ENCODE results near the gene UGT8.
A peak's percentile ranks its signal among the peaks of the same experiment; 100 is the strongest.
"Not testable (repeated sequence)": the region's sequence is repeated elsewhere in the genome, so short reads cannot be mapped to it uniquely, and the experiment has no call there.

Gene UGT8

DNA sequence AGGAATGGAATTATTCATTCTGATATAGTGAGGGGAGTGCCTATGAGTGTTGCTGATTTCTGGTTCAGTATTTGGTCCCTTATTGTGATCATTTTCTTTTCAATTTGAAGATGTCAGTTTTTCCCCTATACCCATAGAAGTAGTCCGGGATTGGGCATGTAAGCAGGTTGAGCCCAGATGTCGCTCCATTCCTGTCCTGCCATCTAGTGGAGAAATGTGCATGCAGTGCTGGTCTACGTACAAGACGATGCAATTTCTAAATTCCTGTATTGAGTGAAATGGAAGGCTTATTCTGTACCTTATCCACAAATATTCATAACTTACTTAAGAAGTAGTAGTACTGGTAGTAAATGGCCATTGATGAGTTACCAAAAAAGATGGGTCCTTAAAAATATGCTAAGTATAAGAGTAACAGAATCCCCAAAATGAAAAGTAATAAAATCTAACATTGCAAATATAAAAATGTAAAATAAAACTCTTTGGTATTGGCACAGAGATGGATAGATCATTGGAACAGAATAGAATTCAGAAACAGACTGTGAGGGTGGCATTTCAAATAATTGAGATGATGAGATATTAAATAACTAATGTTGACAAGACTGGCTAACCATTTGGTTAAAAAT, 60.9 kb downstream of the UGT8 start:
- no peak overlapping the region for H3K9ac ChIP-seq (ENCODE audit: low read length)
- no peaks in the 10 kb centered on the region for H3K36me3 ChIP-seq (ENCODE audit: control insufficient read depth, insufficient read depth, low read length, severe bottlenecking)
- no peaks in the 10 kb centered on the region for H3K27me3 ChIP-seq (replicated peaks; ENCODE audit: control insufficient read depth, insufficient read depth, low read length)
- H3K9me3 ChIP-seq (ENCODE audit: control insufficient read depth, low read length): no peaks in the 10 kb centered on the region
- DNase-seq (ENCODE audit: low read depth): peak; percentile 81
- no peak overlapping the region for H3K4me3 ChIP-seq (ENCODE audit: low read length)
- no peaks in the 10 kb centered on the region for H3K4me1 ChIP-seq (ENCODE audit: control insufficient read depth, insufficient read depth, low read length)

DNA sequence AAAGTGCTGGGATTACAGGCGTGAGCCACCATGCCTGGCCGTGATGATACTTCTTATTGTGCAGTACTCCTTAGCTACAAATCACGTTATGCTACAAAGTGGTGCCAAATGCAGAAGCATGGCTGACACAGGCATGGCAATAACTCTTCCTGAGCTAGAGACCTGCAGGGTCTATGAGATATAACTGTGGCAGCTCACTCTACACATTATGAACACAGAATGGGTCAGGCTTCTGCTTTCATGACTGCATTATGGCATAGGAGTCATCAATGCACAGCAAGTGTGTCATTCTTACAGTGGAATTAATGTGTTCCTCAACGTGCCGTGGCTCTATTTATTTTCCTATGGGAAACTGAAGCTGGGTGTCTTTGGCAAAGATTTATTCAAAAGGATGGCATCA, 64.5 kb downstream of the UGT8 start:
- Histone ChIP-seq H3K36me3 (ENCODE audit: control insufficient read depth, insufficient read depth, low read length, severe bottlenecking) (no peaks in the 10 kb centered on the region), H3K9ac (ENCODE audit: low read length) (no peak overlapping the region), H3K4me3 (ENCODE audit: low read length) (no peak overlapping the region), H3K9me3 (ENCODE audit: control insufficient read depth, low read length) (no peaks in the 10 kb centered on the region), H3K4me1 (ENCODE audit: control insufficient read depth, insufficient read depth, low read length) (no peaks in the 10 kb centered on the region), H3K27me3 (replicated peaks; ENCODE audit: control insufficient read depth, insufficient read depth, low read length) (no peaks in the 10 kb centered on the region)
- no peak for DNase-seq (ENCODE audit: low read depth)

DNA sequence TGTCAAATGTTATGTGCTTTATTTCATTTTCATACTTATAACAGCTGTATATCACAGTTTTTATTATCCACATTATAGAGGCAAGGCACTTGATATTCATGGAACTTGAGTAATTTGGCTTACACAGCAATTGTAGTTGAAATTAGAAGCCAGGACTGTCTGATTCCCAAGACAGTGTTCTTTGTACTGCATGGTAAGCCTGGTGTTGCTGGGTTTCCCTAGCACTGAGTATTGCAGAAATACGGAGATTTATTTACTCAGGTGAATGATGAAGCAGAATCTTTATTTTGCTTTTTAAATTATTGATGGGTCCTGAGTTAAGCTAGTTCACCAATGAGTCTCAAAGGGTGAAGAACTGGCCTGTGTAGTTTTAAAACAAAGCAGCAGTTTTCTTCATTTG, 70.0 kb downstream of the UGT8 start:
- Histone ChIP-seq H3K4me3 (ENCODE audit: low read length) (no peak overlapping the region), H3K36me3 (ENCODE audit: control insufficient read depth, insufficient read depth, low read length, severe bottlenecking) (no peaks in the 10 kb centered on the region), H3K9ac (ENCODE audit: low read length) (no peak overlapping the region), H3K9me3 (ENCODE audit: control insufficient read depth, low read length) (no peaks in the 10 kb centered on the region), H3K4me1 (ENCODE audit: control insufficient read depth, insufficient read depth, low read length) (no peaks in the 10 kb centered on the region), H3K27me3 (replicated peaks; ENCODE audit: control insufficient read depth, insufficient read depth, low read length) (no peaks in the 10 kb centered on the region)
- DNase-seq (ENCODE audit: low read depth): no peak

DNA sequence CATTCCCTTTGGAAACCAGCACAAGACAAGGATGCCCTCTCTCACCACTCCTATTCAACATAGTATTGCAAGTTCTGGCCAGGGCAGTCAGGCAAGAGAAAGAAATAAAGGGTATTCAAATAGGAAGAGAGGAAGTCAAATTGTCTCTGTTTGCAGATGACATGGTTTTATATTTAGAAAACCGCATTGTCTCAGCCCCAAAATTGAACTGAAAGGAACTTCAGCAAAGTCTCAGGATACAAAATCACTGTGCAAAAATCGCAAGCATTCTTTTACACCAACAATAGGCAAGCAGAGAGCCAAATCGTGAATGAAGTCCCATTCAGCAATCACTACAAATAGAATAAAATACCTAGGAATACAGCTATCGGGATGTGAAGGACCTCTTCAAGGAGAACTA, 72.1 kb downstream of the UGT8 start:
- not testable (repeated sequence) for DNase-seq (ENCODE audit: low read depth); H3K27me3 ChIP-seq (replicated peaks; ENCODE audit: control insufficient read depth, insufficient read depth, low read length); H3K4me3 ChIP-seq (ENCODE audit: low read length)

DNA sequence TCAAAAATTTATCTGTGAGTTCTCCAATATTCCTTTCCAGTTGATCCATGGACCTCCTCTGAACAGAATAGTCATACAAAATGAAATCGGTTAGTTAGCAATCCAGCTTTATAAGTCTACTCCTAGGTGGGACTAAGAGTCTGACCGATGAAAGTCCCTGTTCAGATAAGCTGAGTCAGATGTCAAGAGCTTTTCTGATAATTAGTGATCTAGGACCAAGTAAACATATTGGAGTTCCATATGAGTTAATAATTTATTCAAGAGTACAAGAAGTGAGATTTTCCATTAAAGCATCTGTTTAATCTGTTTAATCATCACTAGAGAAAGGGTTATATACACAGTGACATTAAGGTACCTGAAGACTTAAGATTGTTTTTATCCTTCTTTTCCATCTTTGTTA, 74.7 kb downstream of the UGT8 start:
- no peak overlapping the region for H3K9ac ChIP-seq (ENCODE audit: low read length)
- no peaks in the 10 kb centered on the region for H3K36me3 ChIP-seq (ENCODE audit: control insufficient read depth, insufficient read depth, low read length, severe bottlenecking)
- H3K4me1 ChIP-seq (ENCODE audit: control insufficient read depth, insufficient read depth, low read length): no peaks in the 10 kb centered on the region
- no peaks in the 10 kb centered on the region for H3K9me3 ChIP-seq (ENCODE audit: control insufficient read depth, low read length)
- no peak overlapping the region for H3K4me3 ChIP-seq (ENCODE audit: low read length)
- no peaks in the 10 kb centered on the region for H3K27me3 ChIP-seq (replicated peaks; ENCODE audit: control insufficient read depth, insufficient read depth, low read length)
- DNase-seq (ENCODE audit: low read depth): no peak

More for the DNA sequence above, 72.1 kb downstream of the UGT8 start:
- H3K36me3 ChIP-seq (ENCODE audit: control insufficient read depth, insufficient read depth, low read length, severe bottlenecking); H3K9me3 ChIP-seq (ENCODE audit: control insufficient read depth, low read length); H3K9ac ChIP-seq (ENCODE audit: low read length); H3K4me1 ChIP-seq (ENCODE audit: control insufficient read depth, insufficient read depth, low read length): not testable (repeated sequence)

DNA sequence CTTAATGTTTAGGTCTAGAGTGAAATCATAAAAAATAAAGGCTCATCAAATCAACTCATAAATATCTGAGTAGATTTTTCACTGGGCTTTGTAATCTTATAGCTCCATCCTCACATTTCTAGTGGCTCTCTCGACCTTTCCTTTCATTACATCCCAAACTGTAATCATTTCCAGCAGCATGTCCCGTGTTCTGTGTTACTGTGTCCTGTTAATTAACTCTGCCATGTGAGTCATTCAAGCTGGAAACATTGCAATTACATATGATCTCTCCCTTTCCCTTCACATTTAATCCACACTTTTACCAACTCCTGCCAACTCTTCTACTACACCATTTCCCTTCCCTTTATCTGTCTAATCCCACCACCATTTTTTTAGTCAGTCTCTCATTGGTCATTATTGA, 75.5 kb downstream of the UGT8 start:
- DNase-seq (ENCODE audit: low read depth): no peak
- Histone ChIP-seq H3K9ac (ENCODE audit: low read length) (no peak overlapping the region), H3K9me3 (ENCODE audit: control insufficient read depth, low read length) (no peaks in the 10 kb centered on the region), H3K4me1 (ENCODE audit: control insufficient read depth, insufficient read depth, low read length) (no peaks in the 10 kb centered on the region), H3K4me3 (ENCODE audit: low read length) (no peak overlapping the region), H3K27me3 (replicated peaks; ENCODE audit: control insufficient read depth, insufficient read depth, low read length) (no peaks in the 10 kb centered on the region), H3K36me3 (ENCODE audit: control insufficient read depth, insufficient read depth, low read length, severe bottlenecking) (no peaks in the 10 kb centered on the region)

DNA sequence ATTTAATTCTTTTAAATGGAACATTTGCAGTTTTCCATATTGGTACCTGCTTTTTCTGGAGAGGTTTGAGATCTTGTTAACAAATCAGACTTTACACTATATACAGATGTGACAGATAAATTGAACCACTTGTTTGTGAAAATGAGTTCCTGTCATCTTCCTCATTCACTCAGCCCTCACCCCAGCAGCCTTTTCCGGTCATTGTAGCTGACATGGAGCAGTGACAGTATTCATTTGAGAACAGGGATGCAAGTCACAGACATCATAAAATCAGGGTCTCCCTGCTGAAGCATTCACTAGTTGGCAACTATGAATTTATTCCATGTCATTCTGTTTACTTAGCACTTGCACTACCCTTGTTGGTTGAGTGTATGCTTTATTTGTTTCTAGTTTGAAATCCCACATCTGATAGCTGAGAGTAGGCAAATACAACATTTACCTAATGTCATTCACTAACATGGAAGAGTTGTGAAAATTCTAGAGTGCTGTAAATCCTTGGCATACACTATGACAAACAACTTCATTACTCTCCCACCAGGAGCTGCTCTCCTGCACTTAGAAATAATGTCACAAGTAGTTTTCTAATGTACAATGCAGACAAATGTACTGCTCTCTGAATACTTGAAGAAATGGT, 78.9 kb downstream of the UGT8 start:
- H3K4me3 ChIP-seq (ENCODE audit: low read length): no peak overlapping the region
- DNase-seq (ENCODE audit: low read depth): no peak
- no peaks in the 10 kb centered on the region for H3K4me1 ChIP-seq (ENCODE audit: control insufficient read depth, insufficient read depth, low read length)
- no peaks in the 10 kb centered on the region for H3K27me3 ChIP-seq (replicated peaks; ENCODE audit: control insufficient read depth, insufficient read depth, low read length)
- no peaks in the 10 kb centered on the region for H3K36me3 ChIP-seq (ENCODE audit: control insufficient read depth, insufficient read depth, low read length, severe bottlenecking)
- no peak overlapping the region for H3K9ac ChIP-seq (ENCODE audit: low read length)
- no peaks in the 10 kb centered on the region for H3K9me3 ChIP-seq (ENCODE audit: control insufficient read depth, low read length)

DNA sequence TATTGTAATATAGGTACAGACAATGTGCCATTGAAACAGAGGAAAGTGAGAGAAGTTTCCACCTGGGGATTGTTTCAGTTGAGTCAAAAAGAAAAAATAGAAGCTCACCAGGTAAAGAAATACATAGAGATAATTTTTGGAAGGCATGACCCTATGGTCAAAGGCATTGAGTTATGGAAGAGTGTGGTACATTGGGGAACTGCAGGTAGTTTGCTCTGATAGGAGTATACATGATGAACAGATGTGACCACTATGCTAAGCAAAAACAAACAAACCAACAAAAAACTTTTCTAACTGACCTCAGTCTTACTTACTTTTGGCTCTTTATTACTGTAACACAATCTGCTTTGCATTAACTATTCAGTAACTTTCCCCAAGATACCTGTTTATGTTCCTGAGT, 85.9 kb downstream of the UGT8 start:
- DNase-seq (ENCODE audit: low read depth): no peak
- no peak overlapping the region for H3K4me3 ChIP-seq (ENCODE audit: low read length)
- no peaks in the 10 kb centered on the region for H3K27me3 ChIP-seq (replicated peaks; ENCODE audit: control insufficient read depth, insufficient read depth, low read length)
- H3K4me1 ChIP-seq (ENCODE audit: control insufficient read depth, insufficient read depth, low read length): no peaks in the 10 kb centered on the region
- H3K9me3 ChIP-seq (ENCODE audit: control insufficient read depth, low read length): no peaks in the 10 kb centered on the region
- no peaks in the 10 kb centered on the region for H3K36me3 ChIP-seq (ENCODE audit: control insufficient read depth, insufficient read depth, low read length, severe bottlenecking)
- H3K9ac ChIP-seq (ENCODE audit: low read length): no peak overlapping the region

DNA sequence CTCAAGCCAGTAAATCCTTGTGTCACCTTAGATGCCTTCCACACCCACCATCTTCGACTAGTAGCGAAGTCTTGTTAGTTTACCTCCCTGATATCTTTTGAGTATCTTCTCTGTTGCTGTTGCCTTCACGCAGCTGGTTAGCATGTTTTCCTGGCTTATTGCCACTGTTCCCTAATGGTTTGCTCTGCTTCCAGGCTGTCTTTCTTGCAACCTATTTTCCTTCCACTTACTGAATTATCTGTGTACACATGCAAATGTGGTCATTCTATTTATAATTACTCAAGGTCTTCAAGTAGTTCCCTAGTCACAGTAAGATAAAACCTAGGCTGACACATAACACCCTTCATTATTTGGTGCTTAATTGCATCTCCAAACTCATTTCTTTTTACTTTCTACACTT, 89.5 kb downstream of the UGT8 start:
- no peaks in the 10 kb centered on the region for H3K4me1 ChIP-seq (ENCODE audit: control insufficient read depth, insufficient read depth, low read length)
- no peak for DNase-seq (ENCODE audit: low read depth)
- no peak overlapping the region for H3K9ac ChIP-seq (ENCODE audit: low read length)
- H3K4me3 ChIP-seq (ENCODE audit: low read length): no peak overlapping the region
- no peaks in the 10 kb centered on the region for H3K9me3 ChIP-seq (ENCODE audit: control insufficient read depth, low read length)
- H3K36me3 ChIP-seq (ENCODE audit: control insufficient read depth, insufficient read depth, low read length, severe bottlenecking): no peaks in the 10 kb centered on the region
- H3K27me3 ChIP-seq (replicated peaks; ENCODE audit: control insufficient read depth, insufficient read depth, low read length): no peaks in the 10 kb centered on the region

DNA sequence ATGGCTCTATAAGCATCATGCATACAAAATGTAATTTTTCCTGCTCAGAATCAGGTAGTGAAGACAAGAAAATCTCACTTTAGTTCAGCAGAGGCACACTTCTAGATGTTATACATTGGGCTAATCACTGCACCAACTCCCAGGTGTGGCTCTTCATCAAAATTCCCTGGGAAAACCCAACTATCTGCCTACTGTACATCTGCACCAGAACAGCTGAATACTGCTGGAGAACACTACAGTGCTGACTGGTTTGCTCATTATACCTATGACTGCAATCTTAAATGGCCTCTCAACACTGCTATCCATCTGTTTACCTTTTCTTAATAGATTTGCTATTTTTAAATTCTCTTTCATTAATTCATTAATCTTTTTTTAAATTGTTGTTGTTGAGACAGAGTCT, 92.0 kb downstream of the UGT8 start:
- no peak overlapping the region for H3K9ac ChIP-seq (ENCODE audit: low read length)
- no peaks in the 10 kb centered on the region for H3K27me3 ChIP-seq (replicated peaks; ENCODE audit: control insufficient read depth, insufficient read depth, low read length)
- no peak overlapping the region for H3K4me3 ChIP-seq (ENCODE audit: low read length)
- no peaks in the 10 kb centered on the region for H3K9me3 ChIP-seq (ENCODE audit: control insufficient read depth, low read length)
- DNase-seq (ENCODE audit: low read depth): no peak
- H3K36me3 ChIP-seq (ENCODE audit: control insufficient read depth, insufficient read depth, low read length, severe bottlenecking): no peaks in the 10 kb centered on the region
- no peaks in the 10 kb centered on the region for H3K4me1 ChIP-seq (ENCODE audit: control insufficient read depth, insufficient read depth, low read length)

DNA sequence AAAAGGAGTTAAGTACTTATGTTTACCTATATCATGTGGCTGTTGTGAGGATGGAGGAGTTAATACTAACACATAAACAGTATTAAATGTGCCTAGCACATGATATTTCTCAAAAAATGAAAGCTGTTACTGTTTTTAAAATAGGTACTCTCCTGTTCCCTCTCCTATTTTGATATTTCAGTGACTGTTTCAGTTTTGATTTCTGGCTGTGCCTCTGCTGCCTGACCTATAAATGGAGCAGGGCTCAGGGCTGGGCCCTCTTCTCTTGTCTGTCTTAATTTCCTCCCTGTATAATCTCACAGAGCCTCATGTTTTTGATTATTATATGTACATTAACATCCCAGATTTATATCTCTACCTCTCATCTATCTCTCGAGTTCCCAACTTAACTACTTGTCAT, 93.3 kb downstream of the UGT8 start:
- Histone ChIP-seq H3K9ac (ENCODE audit: low read length) (no peak overlapping the region), H3K27me3 (replicated peaks; ENCODE audit: control insufficient read depth, insufficient read depth, low read length) (no peaks in the 10 kb centered on the region), H3K36me3 (ENCODE audit: control insufficient read depth, insufficient read depth, low read length, severe bottlenecking) (no peaks in the 10 kb centered on the region), H3K4me3 (ENCODE audit: low read length) (no peak overlapping the region), H3K9me3 (ENCODE audit: control insufficient read depth, low read length) (no peaks in the 10 kb centered on the region), H3K4me1 (ENCODE audit: control insufficient read depth, insufficient read depth, low read length) (no peaks in the 10 kb centered on the region)
- no peak for DNase-seq (ENCODE audit: low read depth)

DNA sequence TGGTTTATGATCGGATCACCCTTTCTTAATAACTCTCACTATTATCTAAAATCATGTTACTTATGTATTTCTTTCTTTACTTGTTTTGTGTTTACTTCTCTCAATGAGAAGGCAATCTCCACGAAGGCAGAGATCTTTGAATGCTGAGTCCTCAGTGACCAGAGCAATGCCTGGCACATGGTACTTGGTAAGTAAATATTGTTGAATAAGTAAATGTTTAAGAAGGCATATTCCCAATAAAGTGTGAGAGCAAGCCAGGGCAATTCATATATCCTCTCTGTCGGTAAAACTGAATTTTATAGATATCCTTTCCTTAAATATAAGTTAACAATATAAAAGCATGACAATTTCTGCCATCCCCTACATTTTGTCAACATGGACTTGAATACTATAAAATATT, 94.4 kb downstream of the UGT8 start:
- no peak for DNase-seq (ENCODE audit: low read depth)
- no peaks in the 10 kb centered on the region for H3K4me1 ChIP-seq (ENCODE audit: control insufficient read depth, insufficient read depth, low read length)
- no peak overlapping the region for H3K9ac ChIP-seq (ENCODE audit: low read length)
- no peaks in the 10 kb centered on the region for H3K9me3 ChIP-seq (ENCODE audit: control insufficient read depth, low read length)
- H3K4me3 ChIP-seq (ENCODE audit: low read length): no peak overlapping the region
- H3K27me3 ChIP-seq (replicated peaks; ENCODE audit: control insufficient read depth, insufficient read depth, low read length): no peaks in the 10 kb centered on the region
- H3K36me3 ChIP-seq (ENCODE audit: control insufficient read depth, insufficient read depth, low read length, severe bottlenecking): no peaks in the 10 kb centered on the region

Measured in adipocyte (in vitro differentiated cells).